Cardiac fibroblast (primary cell): Measurements from ENCODE around the gene FSIP1.

Experiments
- DNase-seq, 2 donors: peaks; one replicate each; pipeline versions ENCODE4 v3.0.0 to v3.0.0-alpha.2; 2010; ENCODE audit warnings: low read depth in 2 of 2
- H3K4me3 ChIP-seq, 2 donors: replicated peaks in 1 of 2; 1 replicate in 1 of 2; 2 replicates in 1 of 2; pipeline ENCODE4 v1.5.1; 2011; ENCODE audit warnings: low read depth in 2 of 2, low read length in 2 of 2, mild to moderate bottlenecking in 2 of 2, moderate library complexity in 1 of 2
- TF ChIP-seq, protein P1 (sequence below): IDR thresholded peaks from one replicate; pipeline ENCODE4 v1.5.1; 2011; ENCODE audit warnings: low read depth, mild to moderate bottlenecking, low read length, inconsistent platforms

Gene FSIP1

DNA sequence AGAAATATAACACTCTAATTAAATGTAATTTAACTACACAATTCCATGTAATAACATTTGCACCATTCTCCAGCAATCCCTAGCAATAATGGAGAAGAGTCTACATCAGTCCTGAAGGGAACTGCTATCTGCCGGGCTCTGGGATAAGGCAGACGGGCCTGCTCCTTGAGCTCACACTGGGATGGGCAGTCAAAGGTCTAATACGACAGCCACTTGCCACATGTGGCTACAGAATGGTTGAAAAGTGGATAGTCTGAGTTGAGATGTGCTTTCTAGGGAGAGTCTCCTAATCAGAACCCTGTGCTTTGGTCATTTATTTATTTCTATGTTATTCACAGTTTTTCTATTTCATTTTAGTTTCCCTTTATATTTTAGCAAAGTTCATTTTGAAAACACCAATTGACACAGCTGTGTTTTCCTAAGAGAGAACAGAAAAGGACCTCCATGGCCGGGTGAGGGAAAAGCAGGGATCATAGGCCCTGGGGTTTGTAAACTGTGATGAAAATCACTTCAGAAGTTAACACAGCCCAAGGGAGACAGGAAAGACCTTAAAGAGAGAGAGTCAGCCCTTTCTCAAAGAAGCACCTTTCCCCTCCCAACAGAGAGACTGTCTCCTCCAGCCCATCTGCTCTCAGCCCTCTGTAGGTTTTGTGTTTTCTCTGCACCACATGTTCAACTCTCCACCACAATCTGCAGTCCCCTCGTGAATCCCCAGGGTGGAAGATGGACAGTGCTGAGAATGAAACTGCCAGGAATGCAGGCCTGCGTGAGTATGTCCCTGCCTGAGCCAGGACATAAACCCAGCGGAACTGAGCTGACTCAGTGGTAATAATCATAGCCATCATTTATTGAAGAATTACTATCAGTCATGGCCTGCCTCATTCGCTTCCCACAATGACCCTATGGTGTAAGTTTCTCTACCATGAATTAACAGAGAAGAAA lies 11.6 kb downstream of the FSIP1 start:
- peak overlapping the region in 1 of 2 donors; percentile 7 for H3K4me3 ChIP-seq
- peak; percentile 59 to 82 for DNase-seq
- TF ChIP-seq, protein P1, sequence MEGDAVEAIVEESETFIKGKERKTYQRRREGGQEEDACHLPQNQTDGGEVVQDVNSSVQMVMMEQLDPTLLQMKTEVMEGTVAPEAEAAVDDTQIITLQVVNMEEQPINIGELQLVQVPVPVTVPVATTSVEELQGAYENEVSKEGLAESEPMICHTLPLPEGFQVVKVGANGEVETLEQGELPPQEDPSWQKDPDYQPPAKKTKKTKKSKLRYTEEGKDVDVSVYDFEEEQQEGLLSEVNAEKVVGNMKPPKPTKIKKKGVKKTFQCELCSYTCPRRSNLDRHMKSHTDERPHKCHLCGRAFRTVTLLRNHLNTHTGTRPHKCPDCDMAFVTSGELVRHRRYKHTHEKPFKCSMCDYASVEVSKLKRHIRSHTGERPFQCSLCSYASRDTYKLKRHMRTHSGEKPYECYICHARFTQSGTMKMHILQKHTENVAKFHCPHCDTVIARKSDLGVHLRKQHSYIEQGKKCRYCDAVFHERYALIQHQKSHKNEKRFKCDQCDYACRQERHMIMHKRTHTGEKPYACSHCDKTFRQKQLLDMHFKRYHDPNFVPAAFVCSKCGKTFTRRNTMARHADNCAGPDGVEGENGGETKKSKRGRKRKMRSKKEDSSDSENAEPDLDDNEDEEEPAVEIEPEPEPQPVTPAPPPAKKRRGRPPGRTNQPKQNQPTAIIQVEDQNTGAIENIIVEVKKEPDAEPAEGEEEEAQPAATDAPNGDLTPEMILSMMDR = no peak

DNA sequence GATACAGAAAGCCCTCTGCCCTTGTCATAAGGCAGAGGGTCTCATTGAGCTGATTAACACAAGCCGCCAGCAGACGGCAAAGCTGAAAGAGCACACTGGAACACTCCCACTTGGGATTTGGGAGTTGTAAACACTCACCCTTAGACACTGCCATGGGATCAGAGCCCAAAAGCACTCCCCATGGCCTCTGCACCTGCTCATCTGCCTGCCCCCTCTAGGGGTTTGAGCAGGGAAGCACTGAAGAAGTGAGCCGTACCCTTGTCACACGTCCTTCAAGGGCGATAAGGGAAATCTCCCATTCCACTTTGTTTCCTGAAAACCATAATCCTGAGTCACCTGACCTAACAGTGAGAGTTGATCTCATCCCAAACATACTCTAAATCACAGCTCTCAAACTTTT lies 14.7 kb downstream of the FSIP1 start:
- no peak overlapping the region for H3K4me3 ChIP-seq
- TF ChIP-seq, protein P1 = no peak
- no peak for DNase-seq

DNA sequence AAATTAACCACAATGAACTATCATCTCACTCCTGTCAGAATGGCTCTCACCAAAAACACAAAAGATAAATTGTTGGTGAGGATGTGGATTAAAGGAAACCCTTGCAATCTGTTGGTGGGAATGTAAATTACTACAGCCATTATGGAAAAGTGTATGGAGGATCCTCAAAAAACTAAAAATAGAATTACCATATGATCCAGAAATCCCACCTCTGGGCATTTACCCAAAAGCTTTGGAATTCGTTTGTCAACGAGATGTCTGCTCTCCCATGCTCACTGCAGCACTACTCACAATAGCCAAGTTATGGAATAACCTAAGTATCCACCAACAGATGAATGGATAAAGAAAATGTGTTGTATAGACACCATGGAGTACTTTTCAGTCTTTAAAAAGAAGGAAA lies 21.6 kb downstream of the FSIP1 start:
- H3K4me3 ChIP-seq = no peak overlapping the region
- DNase-seq = no peak
- TF ChIP-seq, protein P1 = no peak

- H3K4me3 ChIP-seq = no peak overlapping the region
- TF ChIP-seq, protein P1 = peak; percentile 72
- peak; percentile 85 for DNase-seq
These were observed 25.7 kb downstream of the FSIP1 start for GRCh38 chr15:39756806-39757522.

GRCh38 chr15:39752991-39753390 lies 29.6 kb downstream of the FSIP1 start:
- DNase-seq = no peak
- no peak overlapping the region for H3K4me3 ChIP-seq
- TF ChIP-seq, protein P1 = no peak

DNA sequence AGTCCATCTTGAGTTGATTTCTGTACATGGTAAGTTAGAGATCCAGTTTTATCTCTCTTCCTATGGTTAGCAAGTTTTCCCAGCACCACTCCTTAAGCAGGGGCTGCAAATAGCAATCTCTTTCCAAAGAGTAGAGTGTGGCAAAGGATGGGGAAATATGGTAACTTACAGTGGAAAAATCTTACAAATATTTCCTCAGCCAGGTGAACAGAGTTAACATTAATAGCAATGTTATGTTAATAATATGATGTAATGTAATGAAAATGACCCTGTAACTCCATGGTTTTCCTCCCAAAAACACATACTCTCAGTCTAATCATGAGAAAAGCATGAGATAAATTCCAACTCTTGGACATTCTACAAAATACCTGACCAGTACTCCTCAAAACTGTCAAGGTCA lies 30.4 kb downstream of the FSIP1 start:
- DNase-seq = no peak
- TF ChIP-seq, protein P1 = no peak
- H3K4me3 ChIP-seq = no peak overlapping the region
